GM12878 (cell line): Measurements from ENCODE around the gene OSBPL3. TPM values are rescaled to one million over a fixed set of nuclear protein-coding genes. Genes with fewer than 3 reads are reported as not detected.

Source experiments
- ATAC-seq: fragments of 200-7000 bp; cut with Tn5 transposase; 3 replicates; pipeline ENCODE4 v1.9.1; 2020; ENCODE audit warnings: mild to moderate bottlenecking, moderate library complexity
- BruUV-seq: library from RNA; stranded (reverse); fragments of 400-500 nt; replicated peaks from 2 replicates; lab custom pipeline; 2021; lab: Mats Ljungman, UMichigan
- CTCF ChIA-PET: fragments of 300-600 bp; sonication (Branson Sonifier 250); formaldehyde crosslinking; extraction: SDS; loops from one replicate; lab custom pipeline; 2021; ENCODE audit warnings: inconsistent platforms; lab: Yijun Ruan, JAX
- POLR2A ChIA-PET: fragments of 350-600 bp; formaldehyde crosslinking; extraction: SDS; loops from one replicate; lab custom pipeline; 2021; ENCODE audit warnings: inconsistent platforms; lab: Charles Lee
- RAD21 ChIA-PET: fragments of 300-600 bp; sonication (Branson Sonifier 250); formaldehyde crosslinking; loops from one replicate; lab custom pipeline; 2023; ENCODE audit warnings: antibody characterized with exemption; ENCODE audit not compliant: unreplicated experiment; lab: Charles Lee
- SMC1A ChIA-PET: fragments of 300-600 bp; sonication (Branson Sonifier 250); formaldehyde crosslinking; loops from one replicate; lab custom pipeline; 2023; ENCODE audit not compliant: unreplicated experiment, uncharacterized antibody; lab: Charles Lee
- DNase-seq: peaks from one replicate; pipeline ENCODE4 v3.0.0-alpha.2; 2011; ENCODE audit warnings: low read depth, low spot score
- FAIRE-seq: peaks from 3 replicates; lab custom pipeline; 2011; peaks lifted over from hg19 to GRCh38; lab: Jason Lieb, UNC
- H2AFZ ChIP-seq: 2 replicates; pipeline ENCODE4 v1.6.0; 2011; ENCODE audit warnings: low read depth, low read length, control low read depth; ENCODE audit not compliant: control insufficient read depth
- H3K27ac ChIP-seq: 2 replicates; pipeline ENCODE4 v1.5.1; 2011; ENCODE audit warnings: control low read depth; ENCODE audit not compliant: control insufficient read depth, insufficient read depth
- H3K27me3 ChIP-seq, 2 experiments: replicated peaks in 1 of 2; 2 replicates each; pipeline versions ENCODE4 v1.6.0 to v1.6.1; 2011; ENCODE audit warnings: low read length in 1 of 2; ENCODE audit not compliant: control insufficient read depth in 2 of 2, insufficient read depth in 2 of 2
- H3K36me3 ChIP-seq, 2 experiments: 2 replicates each; pipeline ENCODE4 v1.5.1; 2011; ENCODE audit warnings: low read length in 1 of 2; ENCODE audit not compliant: control insufficient read depth in 2 of 2, insufficient read depth in 2 of 2
- H3K4me1 ChIP-seq: 2 replicates; pipeline ENCODE4 v1.6.1; 2011; ENCODE audit warnings: mild to moderate bottlenecking, low read length, moderate library complexity, mixed read lengths; ENCODE audit not compliant: control insufficient read depth, insufficient read depth
- H3K4me2 ChIP-seq: 2 replicates; pipeline ENCODE4 v1.6.0; 2011; ENCODE audit warnings: control low read depth; ENCODE audit not compliant: control insufficient read depth, insufficient read depth
- H3K4me3 ChIP-seq: fragments of 200-600 bp; sonication (generic); 2 replicates; pipeline ENCODE4 v1.5.1; 2016
- H3K79me2 ChIP-seq: 2 replicates; pipeline ENCODE4 v1.6.0; 2011; ENCODE audit warnings: low read length; ENCODE audit not compliant: control insufficient read depth, insufficient read depth
- H3K9ac ChIP-seq: 2 replicates; pipeline ENCODE4 v1.8.0; 2011; ENCODE audit warnings: low read length, control low read depth, mixed read lengths; ENCODE audit not compliant: control insufficient read depth, insufficient read depth
- H3K9me3 ChIP-seq: replicated peaks from 3 replicates; pipeline ENCODE4 v1.5.1; 2011; ENCODE audit warnings: mild to moderate bottlenecking, low read length; ENCODE audit not compliant: control insufficient read depth, insufficient read depth
- H4K20me1 ChIP-seq: 2 replicates; pipeline ENCODE4 v1.6.0; 2011; ENCODE audit not compliant: control insufficient read depth, insufficient read depth
- CEBPZ ChIP-seq: fragments of 150-350 bp; IDR thresholded peaks from 2 replicates; pipeline ENCODE4 v1.6.1; 2016; ENCODE audit warnings: low read depth, low read length
- CHD1 ChIP-seq: IDR thresholded peaks from 2 replicates; pipeline ENCODE4 v1.6.1; 2012; ENCODE audit warnings: low read depth, low read length, improper control_type of control experiment
- CREB1 ChIP-seq: IDR thresholded peaks from 2 replicates; pipeline ENCODE4 v1.6.1; 2012; ENCODE audit warnings: low read depth, mild to moderate bottlenecking, inconsistent platforms
- HDAC2 ChIP-seq: fragments of 200-600 bp; sonication (generic); IDR thresholded peaks from 2 replicates; pipeline ENCODE4 v1.6.1; 2017
- HDGF ChIP-seq: fragments of 450-650 bp; IDR thresholded peaks from 2 replicates; pipeline ENCODE4 v1.6.1; 2016; ENCODE audit warnings: antibody characterized with exemption
- IRF3 ChIP-seq: fragments of 450-650 bp; IDR thresholded peaks from 2 replicates; pipeline ENCODE4 v1.6.1; 2014; ENCODE audit warnings: mild to moderate bottlenecking
- KAT2A ChIP-seq: conservative IDR thresholded peaks from 2 replicates; pipeline ENCODE4 v1.6.1; 2011; ENCODE audit warnings: low read depth, low read length; ENCODE audit not compliant: control insufficient read depth
- MXI1 ChIP-seq: fragments of 150-350 bp; IDR thresholded peaks from 2 replicates; pipeline ENCODE4 v1.6.1; 2011; ENCODE audit warnings: low read depth, mild to moderate bottlenecking, inconsistent platforms, low read length, improper control_type of control experiment
- RBBP5 ChIP-seq: fragments of 200-600 bp; sonication (generic); conservative IDR thresholded peaks from 2 replicates; pipeline ENCODE4 v1.6.1; 2016
- RELB ChIP-seq: fragments of 450-650 bp; IDR thresholded peaks from 2 replicates; pipeline ENCODE4 v1.6.1; 2017; ENCODE audit warnings: low read depth, mild to moderate bottlenecking, moderate library complexity
- RFX5 ChIP-seq: IDR thresholded peaks from 2 replicates; pipeline ENCODE4 v1.6.1; 2011; ENCODE audit warnings: low read depth, low read length, improper control_type of control experiment
- SMAD5 ChIP-seq: IDR thresholded peaks from 2 replicates; pipeline ENCODE4 v1.6.1; 2016; ENCODE audit warnings: antibody characterized with exemption, low read depth
- SMARCA5 ChIP-seq: fragments of 450-650 bp; IDR thresholded peaks from 2 replicates; pipeline ENCODE4 v1.6.1; 2017; ENCODE audit warnings: mild to moderate bottlenecking
- STAT3 ChIP-seq: IDR thresholded peaks from 2 replicates; pipeline ENCODE4 v1.6.1; 2011; ENCODE audit warnings: low read depth, low read length, improper control_type of control experiment
- TAF1 ChIP-seq: IDR thresholded peaks from 2 replicates; pipeline ENCODE4 v1.6.1; 2011; ENCODE audit warnings: mild to moderate bottlenecking, low read depth, low read length, borderline replicate concordance
- ZBTB11 ChIP-seq: fragments of 450-650 bp; formaldehyde crosslinking; IDR thresholded peaks from 2 replicates; pipeline ENCODE4 v1.5.0; 2022; ENCODE audit warnings: mild to moderate bottlenecking, missing genetic modification characterization
- ZNF217 ChIP-seq: fragments of 450-650 bp; IDR thresholded peaks from 2 replicates; pipeline ENCODE4 v1.6.1; 2017; ENCODE audit warnings: antibody characterized with exemption, mild to moderate bottlenecking
- WGBS: methylation state at CpG from one replicate; pipeline ENCODE4 v1.1.6; 2016; ENCODE audit warnings: low lambda C conversion rate; ENCODE audit not compliant: insufficient replicate concordance, insufficient coverage; ENCODE audit errors: missing lambda C conversion rate; 5-methylcytosine and 5-hydroxymethylcytosine counted together
- in situ Hi-C: fragments of 300-500 bp; cut with MboI; formaldehyde crosslinking; loops from 9 replicates; pipeline ENCODE4 v1.14.3; 2018; ENCODE audit warnings: mixed read lengths
- intact Hi-C: fragments of 100-400 bp; cut with micrococcal nuclease; formaldehyde crosslinking; loops from one replicate; pipeline ENCODE4 v1.14.2; 2022; ENCODE audit not compliant: unreplicated experiment
- polyA plus RNA-seq, 11 experiments: library from polyadenylated mRNA; depleted of rRNA in 4 of 11; unstranded in 6 of 11; stranded (reverse) in 5 of 11; fragments of >200 nt; fragmentation: Nextera tagmentation in 4 of 11; fragmentation: Illumina TruSeq in 1 of 11; extraction: Ambion mirVana in 4 of 11; extraction: Trizol in 1 of 11; gene quantifications; 1 replicate in 1 of 11; 2 replicates in 10 of 11; pipeline versions ENCODE4 v1.2.1 to v1.2.3, GENCODE V29; 2011 to 2016; ENCODE audit warnings: inconsistent platforms in 2 of 11, missing spikeins in 2 of 11, low read depth in 1 of 11
- total RNA-seq, 4 experiments: library from RNA; depleted of rRNA in 3 of 4; stranded (reverse); fragments of >200 nt in 3 of 4; fragmentation: Illumina TruSeq in 1 of 4; extraction: Trizol in 1 of 4; gene quantifications; 2 replicates each; pipeline versions ENCODE4 v1.2.1 to v1.2.3, GENCODE V29; 2013 to 2021

Gene OSBPL3
- total and polyA plus RNA-seq, 10 of the 15 experiments (the other 5 are each of a cell fraction or from before 2014, with no cell fraction given), result 6.1 to 46.6 (median 27.0) TPM

- Histone ChIP-seq H2AFZ (no peak overlapping the region), H3K9ac (no peak overlapping the region), H3K79me2 (peaks cover 47% of the 10 kb centered on the region), H4K20me1 (no peaks in the 10 kb centered on the region), H3K27me3 (no peaks in the 10 kb centered on the region), H3K4me3 (no peak overlapping the region), H3K4me1 (peaks cover 21% of the 10 kb centered on the region), H3K9me3 (no peaks in the 10 kb centered on the region), H3K27ac (no peak overlapping the region), H3K36me3 (no peaks in the 10 kb centered on the region; a peak in 1 of 4 replicates), H3K4me2 (no peak overlapping the region)
- POLR2A ChIA-PET, result interaction anchor here (0.6 to 2.7 kb wide), 2 partner anchors 11 to 15 kb away, joined by 3 to 5 read pairs; no protein-coding TSS in a partner anchor
- no peak for ATAC-seq
- no TSS peak for BruUV-seq
- 98% methylated on average over 7 of the region's 7 CpGs for WGBS
- SMC1A ChIA-PET, result interaction anchor here (1.2 to 4.8 kb wide), 5 partner anchors 12 to 41 kb away, joined by 3 to 33 read pairs (median 3); no protein-coding TSS in a partner anchor
- RAD21 ChIA-PET, result interaction anchor here (1.0 to 1.6 kb wide), 3 partner anchors 11 to 104 kb away, joined by 3 to 5 read pairs (median 4); no protein-coding TSS in a partner anchor
- CTCF ChIA-PET, result interaction anchor here (0.9 to 1.6 kb wide), 5 partner anchors 9 to 72 kb away, joined by 3 to 5 read pairs (median 3); no protein-coding TSS in a partner anchor
- in situ Hi-C loops, result loop anchor here (25.0 kb wide), 1 partner anchor 1038 kb away; no protein-coding TSS in a partner anchor
- DNase-seq, result no peak
- intact Hi-C loops, result no loop called here
- no peak for FAIRE-seq
- TF ChIP-seq SMARCA5, result no peak
- TF ChIP-seq ZNF217, result no peak
- no peak for TF ChIP-seq RFX5
- TF ChIP-seq CHD1, result no peak
- TF ChIP-seq SMAD5, result no peak
- TF ChIP-seq RBBP5, result no peak
- no peak for TF ChIP-seq KAT2A
- no peak for TF ChIP-seq RELB
- TF ChIP-seq HDGF, result no peak
- no peak for TF ChIP-seq IRF3
- TF ChIP-seq HDAC2, result no peak
- no peak for TF ChIP-seq MXI1
- no peak for TF ChIP-seq TAF1
- no peak for TF ChIP-seq CEBPZ
- no peak for TF ChIP-seq CREB1
- no peak for TF ChIP-seq ZBTB11 (CRISPR knock-in tag)
- TF ChIP-seq STAT3, result no peak
Observed at GRCh38 chr7:24924375-24924774, 55.6 kb downstream of the OSBPL3 start.
